ENCODE measurements around the gene PPP1R1B.

PPP1R1B gene

GRCh38 chr17:39642291-39643074, 15.7 kb downstream of the PPP1R1B start:
- peak overlapping the region; percentile 95 for H3K4me2 ChIP-seq (ENCODE audit: low read depth, low read length, poor library complexity, severe bottlenecking)
- H2AFZ ChIP-seq (ENCODE audit: low read length): no peak overlapping the region
- H3K9ac ChIP-seq (ENCODE audit: low read depth, low read length, poor library complexity, severe bottlenecking): no peak overlapping the region
- H3K79me2 ChIP-seq (ENCODE audit: insufficient read depth, low read length): peaks cover 89% of the 10 kb centered on the region
- H3K36me3 ChIP-seq (ENCODE audit: insufficient read depth, low read length): no peaks in the 10 kb centered on the region
- H3F3A ChIP-seq (ENCODE audit: low read depth): no peaks in the 10 kb centered on the region
- no peaks in the 10 kb centered on the region for H3K9me3 ChIP-seq (ENCODE audit: insufficient read depth, low read depth, low read length)
- TF ChIP-seq CTCF (conservative IDR thresholded peaks at IDR 0.05; ENCODE audit: low read length) (no peak), EZH2phosphoT487 (IDR thresholded peaks at IDR 0.05; ENCODE audit: borderline replicate concordance) (no peak)
- peaks cover 30% of the 10 kb centered on the region for H4K20me1 ChIP-seq (ENCODE audit: insufficient read depth, low read length, poor library complexity, severe bottlenecking)
- no peaks in the 10 kb centered on the region for H3K27me3 ChIP-seq (ENCODE audit: insufficient read depth, low read length, poor library complexity, severe bottlenecking)
- no peak overlapping the region for H3K4me3 ChIP-seq (ENCODE audit: low read length, poor library complexity, severe bottlenecking)
- no peaks in the 10 kb centered on the region for H3K9me2 ChIP-seq (replicated peaks; ENCODE audit: low read depth, low read length)
- H3K4me1 ChIP-seq (ENCODE audit: insufficient read depth, low read length, poor library complexity, severe bottlenecking): peaks cover 50% of the 10 kb centered on the region

GRCh38 chr17:39643271-39643670, 16.5 kb downstream of the PPP1R1B start:
- H4K20me1 ChIP-seq (ENCODE audit: insufficient read depth, low read length, poor library complexity, severe bottlenecking): peaks cover 27% of the 10 kb centered on the region
- no peaks in the 10 kb centered on the region for H3K9me3 ChIP-seq (ENCODE audit: insufficient read depth, low read depth, low read length)
- no peak overlapping the region for H2AFZ ChIP-seq (ENCODE audit: low read length)
- peaks cover 42% of the 10 kb centered on the region for H3K4me1 ChIP-seq (ENCODE audit: insufficient read depth, low read length, poor library complexity, severe bottlenecking)
- no peak for TF ChIP-seq CTCF (conservative IDR thresholded peaks at IDR 0.05; ENCODE audit: low read length)
- peaks cover 85% of the 10 kb centered on the region for H3K79me2 ChIP-seq (ENCODE audit: insufficient read depth, low read length)
- H3K4me2 ChIP-seq (ENCODE audit: low read depth, low read length, poor library complexity, severe bottlenecking): peak overlapping the region; percentile 95
- H3K9ac ChIP-seq (ENCODE audit: low read depth, low read length, poor library complexity, severe bottlenecking): no peak overlapping the region
- no peak overlapping the region for H3K4me3 ChIP-seq (ENCODE audit: low read length, poor library complexity, severe bottlenecking)
- no peaks in the 10 kb centered on the region for H3K36me3 ChIP-seq (ENCODE audit: insufficient read depth, low read length)
- H3K27me3 ChIP-seq (ENCODE audit: insufficient read depth, low read length, poor library complexity, severe bottlenecking): no peaks in the 10 kb centered on the region
- H3F3A ChIP-seq (ENCODE audit: low read depth): no peaks in the 10 kb centered on the region
- no peaks in the 10 kb centered on the region for H3K9me2 ChIP-seq (replicated peaks; ENCODE audit: low read depth, low read length)

GRCh38 chr17:39647256-39647655, 20.5 kb downstream of the PPP1R1B start:
- H3K4me2 ChIP-seq (ENCODE audit: low read depth, low read length, poor library complexity, severe bottlenecking): no peak overlapping the region
- H3F3A ChIP-seq (ENCODE audit: low read depth): no peaks in the 10 kb centered on the region
- no peak overlapping the region for H3K9ac ChIP-seq (ENCODE audit: low read depth, low read length, poor library complexity, severe bottlenecking)
- H3K9me2 ChIP-seq (replicated peaks; ENCODE audit: low read depth, low read length): no peaks in the 10 kb centered on the region
- TF ChIP-seq CTCF (conservative IDR thresholded peaks at IDR 0.05; ENCODE audit: low read length) (no peak), EZH2phosphoT487 (IDR thresholded peaks at IDR 0.05; ENCODE audit: borderline replicate concordance) (no peak)
- no peak overlapping the region for H2AFZ ChIP-seq (ENCODE audit: low read length)
- H4K20me1 ChIP-seq (ENCODE audit: insufficient read depth, low read length, poor library complexity, severe bottlenecking): peaks cover 11% of the 10 kb centered on the region
- H3K4me3 ChIP-seq (ENCODE audit: low read length, poor library complexity, severe bottlenecking): no peak overlapping the region
- peaks cover 10% of the 10 kb centered on the region for H3K4me1 ChIP-seq (ENCODE audit: insufficient read depth, low read length, poor library complexity, severe bottlenecking)
- peaks cover 49% of the 10 kb centered on the region for H3K79me2 ChIP-seq (ENCODE audit: insufficient read depth, low read length)
- no peaks in the 10 kb centered on the region for H3K36me3 ChIP-seq (ENCODE audit: insufficient read depth, low read length)
- H3K9me3 ChIP-seq (ENCODE audit: insufficient read depth, low read depth, low read length): no peaks in the 10 kb centered on the region
- no peaks in the 10 kb centered on the region for H3K27me3 ChIP-seq (ENCODE audit: insufficient read depth, low read length, poor library complexity, severe bottlenecking)

Measured in Loucy (cell line).